IMR-90 (cell line): ENCODE data around the gene RAB39A. TPM values are rescaled to one million over a fixed set of nuclear protein-coding genes. Genes with fewer than 3 reads are reported as not detected.
A peak's percentile ranks its signal among the peaks of the same experiment; 100 is the strongest.

Experiments used
- ATAC-seq: fragments of 200-7000 bp; cut with Tn5 transposase; 2 replicates; pipeline ENCODE4 v1.9.1; 2020; ENCODE audit warnings: low read depth, mild to moderate bottlenecking, moderate library complexity
- BruUV-seq: library from RNA; stranded (reverse); fragments of 400-500 nt; replicated peaks from 2 replicates; lab custom pipeline; 2021; lab: Mats Ljungman, UMichigan
- CTCF ChIA-PET: fragments of 300-600 bp; formaldehyde crosslinking; extraction: SDS; loops from one replicate; lab custom pipeline; 2021; ENCODE audit warnings: antibody characterized with exemption; lab: Yijun Ruan, JAX
- POLR2A ChIA-PET: fragments of 300-600 bp; sonication (Branson Sonifier 250); formaldehyde crosslinking; loops from one replicate; lab custom pipeline; 2022; ENCODE audit warnings: antibody characterized with exemption; ENCODE audit not compliant: unreplicated experiment; lab: Charles Lee
- DNase-seq: peaks from one replicate; pipeline ENCODE4 v3.0.0; 2013
- H2AFZ ChIP-seq: replicated peaks from 2 replicates; pipeline ENCODE3; 2013; ENCODE audit warnings: low read length, mild to moderate bottlenecking; ENCODE audit not compliant: poor library complexity
- H2AK5ac ChIP-seq: 2 replicates; pipeline ENCODE4 v1.6.1; 2013; ENCODE audit warnings: low read depth, low read length, inconsistent platforms
- H2AK9ac ChIP-seq: replicated peaks from 2 replicates; pipeline ENCODE3; 2013; ENCODE audit warnings: mild to moderate bottlenecking, low read depth, low read length, moderate library complexity; ENCODE audit not compliant: poor library complexity
- H2BK120ac ChIP-seq: 2 replicates; pipeline ENCODE4 v1.6.1; 2013; ENCODE audit warnings: low read depth, low read length, inconsistent platforms
- H2BK15ac ChIP-seq: 3 replicates; pipeline ENCODE4 v1.6.1; 2013; ENCODE audit warnings: low read depth, low read length, inconsistent platforms
- H2BK20ac ChIP-seq: 2 replicates; pipeline ENCODE4 v1.6.1; 2013; ENCODE audit warnings: low read depth, mild to moderate bottlenecking, inconsistent platforms, low read length, moderate library complexity
- H2BK5ac ChIP-seq: 2 replicates; pipeline ENCODE4 v1.6.1; 2013; ENCODE audit warnings: mild to moderate bottlenecking, low read depth, low read length, inconsistent platforms; ENCODE audit not compliant: poor library complexity, severe bottlenecking
- H3K14ac ChIP-seq: replicated peaks from 2 replicates; pipeline ENCODE4 v1.6.1; 2013; ENCODE audit warnings: low read depth, low read length, inconsistent platforms
- H3K18ac ChIP-seq: 2 replicates; pipeline ENCODE4 v1.6.1; 2013; ENCODE audit warnings: low read depth, low read length, control low read depth
- H3K23ac ChIP-seq: 2 replicates; pipeline ENCODE4 v1.6.1; 2013; ENCODE audit warnings: low read depth, low read length, inconsistent platforms
- H3K27ac ChIP-seq: 2 replicates; pipeline ENCODE4 v1.5.1; 2013; ENCODE audit warnings: mild to moderate bottlenecking, control low read depth, low read length; ENCODE audit not compliant: insufficient read depth
- H3K27me3 ChIP-seq: 2 replicates; pipeline ENCODE4 v1.6.1; 2013; ENCODE audit warnings: low read length; ENCODE audit not compliant: control insufficient read depth, insufficient read depth
- H3K36me3 ChIP-seq: 2 replicates; pipeline ENCODE4 v1.6.1; 2013; ENCODE audit warnings: low read length, mixed read lengths; ENCODE audit not compliant: control insufficient read depth, insufficient read depth
- H3K4ac ChIP-seq: 2 replicates; pipeline ENCODE4 v1.6.1; 2013; ENCODE audit warnings: low read depth, low read length, inconsistent platforms
- H3K4me1 ChIP-seq: 2 replicates; pipeline ENCODE4 v1.6.1; 2013; ENCODE audit warnings: low read length, mixed read lengths; ENCODE audit not compliant: control insufficient read depth, insufficient read depth
- H3K4me2 ChIP-seq: 2 replicates; pipeline ENCODE4 v1.6.1; 2013; ENCODE audit warnings: low read depth, mild to moderate bottlenecking, control low read depth, low read length, moderate library complexity
- H3K4me3 ChIP-seq: 2 replicates; pipeline ENCODE4 v1.5.1; 2013; ENCODE audit warnings: low read depth, mild to moderate bottlenecking, control low read depth, low read length, moderate library complexity; ENCODE audit not compliant: insufficient read depth
- H3K56ac ChIP-seq: 2 replicates; pipeline ENCODE4 v1.6.1; 2013; ENCODE audit warnings: low read length, inconsistent platforms; ENCODE audit not compliant: insufficient read depth; ENCODE audit errors: extremely low read depth
- H3K79me1 ChIP-seq, 2 experiments: 2 replicates each; pipeline ENCODE4 v1.6.1; 2013; ENCODE audit warnings: low read length in 2 of 2, inconsistent platforms in 1 of 2, low read depth in 1 of 2
- H3K9ac ChIP-seq: 2 replicates; pipeline ENCODE4 v1.6.1; 2013; ENCODE audit warnings: low read depth, low read length, control low read depth
- H3K9me1 ChIP-seq: 2 replicates; pipeline ENCODE4 v1.6.1; 2013; ENCODE audit warnings: low read length, inconsistent platforms; ENCODE audit not compliant: insufficient read depth
- H3K9me3 ChIP-seq: 2 replicates; pipeline ENCODE4 v1.6.1; 2013; ENCODE audit warnings: low read length; ENCODE audit not compliant: control insufficient read depth, insufficient read depth
- H4K20me1 ChIP-seq: 2 replicates; pipeline ENCODE4 v1.6.1; 2013; ENCODE audit warnings: low read length, inconsistent platforms; ENCODE audit not compliant: insufficient read depth
- H4K5ac ChIP-seq: 2 replicates; pipeline ENCODE4 v1.6.1; 2013; ENCODE audit warnings: mild to moderate bottlenecking, low read depth, low read length, control low read depth
- H4K8ac ChIP-seq, 2 experiments: 2 replicates each; pipeline ENCODE4 v1.6.1; 2013; ENCODE audit warnings: low read depth in 2 of 2, low read length in 2 of 2, control low read depth in 1 of 2, inconsistent platforms in 1 of 2
- H4K91ac ChIP-seq: 2 replicates; pipeline ENCODE4 v1.6.1; 2013; ENCODE audit warnings: low read depth, low read length, inconsistent platforms; ENCODE audit not compliant: insufficient read depth
- BHLHE40 ChIP-seq: fragments of 150-350 bp; IDR thresholded peaks from 2 replicates; pipeline ENCODE4 v1.6.1; 2016; ENCODE audit warnings: mild to moderate bottlenecking, low read depth, low read length
- CEBPB ChIP-seq: IDR thresholded peaks from 2 replicates; pipeline ENCODE4 v1.6.1; 2012; ENCODE audit warnings: low read depth, low read length, improper control_type of control experiment
- CTCF ChIP-seq: conservative IDR thresholded peaks from 2 replicates; pipeline ENCODE4 v1.5.1; 2012; ENCODE audit warnings: mild to moderate bottlenecking, low read depth, low read length, improper control_type of control experiment
- FOS ChIP-seq: fragments of 150-350 bp; IDR thresholded peaks from 2 replicates; pipeline ENCODE4 v1.6.1; 2016; ENCODE audit warnings: low read depth, low read length
- MAFK ChIP-seq: IDR thresholded peaks from 2 replicates; pipeline ENCODE4 v1.6.1; 2012; ENCODE audit warnings: low read depth, low read length, improper control_type of control experiment
- MAZ ChIP-seq: IDR thresholded peaks from 2 replicates; pipeline ENCODE4 v1.6.1; 2012; ENCODE audit warnings: low read depth, mild to moderate bottlenecking, low read length, improper control_type of control experiment, moderate library complexity, borderline replicate concordance
- NFE2L2 ChIP-seq: fragments of 150-350 bp; IDR thresholded peaks from 2 replicates; pipeline ENCODE4 v1.6.1; 2016; ENCODE audit warnings: low read depth, mild to moderate bottlenecking, low read length
- POLR2A ChIP-seq: IDR thresholded peaks from 2 replicates; pipeline ENCODE4 v1.6.1; 2012; ENCODE audit warnings: mild to moderate bottlenecking, low read depth, low read length
- RAD21 ChIP-seq: IDR thresholded peaks from 2 replicates; pipeline ENCODE4 v1.6.1; 2012; ENCODE audit warnings: low read length, improper control_type of control experiment
- RCOR1 ChIP-seq: IDR thresholded peaks from 2 replicates; pipeline ENCODE4 v1.6.1; 2012; ENCODE audit warnings: mild to moderate bottlenecking, low read length, improper control_type of control experiment; ENCODE audit not compliant: insufficient replicate concordance
- RFX5 ChIP-seq: IDR thresholded peaks from 2 replicates; pipeline ENCODE4 v1.8.0; 2012; ENCODE audit warnings: low read depth, mild to moderate bottlenecking, low read length, moderate library complexity
- SMC3 ChIP-seq: fragments of 150-350 bp; IDR thresholded peaks from 2 replicates; pipeline ENCODE4 v1.6.1; 2016; ENCODE audit warnings: low read depth, mild to moderate bottlenecking, antibody characterized with exemption, low read length, moderate library complexity
- USF2 ChIP-seq: fragments of 150-350 bp; IDR thresholded peaks from 2 replicates; pipeline ENCODE4 v1.6.1; 2017; ENCODE audit warnings: mild to moderate bottlenecking, antibody characterized with exemption, low read length, low read depth
- WGBS, 2 experiments: methylation state at CpG; one replicate each; pipeline versions ENCODE4 v1.1.5 to v1.1.7; 2013; ENCODE audit warnings: missing lambda C conversion rate in 2 of 2; ENCODE audit not compliant: insufficient read length in 1 of 2; ENCODE audit errors: extremely low coverage in 2 of 2; 5-methylcytosine and 5-hydroxymethylcytosine counted together
- dilution Hi-C: fragments of 300-500 bp; cut with HindIII; formaldehyde crosslinking; loops from one replicate; pipeline ENCODE4 v1.14.3; 2018; ENCODE audit warnings: low sequenced_read_pairs; ENCODE audit not compliant: unreplicated experiment
- in situ Hi-C: fragments of 300-500 bp; cut with MboI; formaldehyde crosslinking; loops from 3 replicates; pipeline ENCODE4 v1.14.3; 2019; ENCODE audit warnings: low sequenced_read_pairs, inconsistent platforms, mixed read lengths
- intact Hi-C: fragments of 100-400 bp; cut with micrococcal nuclease; formaldehyde crosslinking; loops from 2 replicates; pipeline ENCODE4 v1.10.0; 2022
- polyA plus RNA-seq, 3 experiments: library from polyadenylated mRNA; depleted of rRNA; stranded (reverse); fragments of >200 nt; gene quantifications; 2 replicates each; pipeline ENCODE4 v1.2.3, GENCODE V29; 2012; ENCODE audit warnings: low replicate concordance in 1 of 3
- total RNA-seq: library from RNA; depleted of rRNA; stranded (reverse); fragments of >200 nt; gene quantifications from 2 replicates; pipeline ENCODE4 v1.2.3, GENCODE V29; 2012
- TF ChIP-seq, protein P1 (sequence below): fragments of 150-350 bp; IDR thresholded peaks from 2 replicates; pipeline ENCODE4 v1.6.1; 2016; ENCODE audit warnings: low read depth, mild to moderate bottlenecking, low read length, moderate library complexity, borderline replicate concordance

RAB39A gene
- total and polyA plus RNA-seq, 2 of the 4 experiments (the other 2 are of a cell fraction) = not detected

- Histone ChIP-seq H2BK15ac (no peak overlapping the region), H2BK120ac (no peak overlapping the region), H3K27ac (no peak overlapping the region), H3K36me3 (no peaks in the 10 kb centered on the region), H3K79me1 (no peaks in the 10 kb centered on the region), H3K14ac (no peak overlapping the region), H3K18ac (no peak overlapping the region), H3K4me1 (no peaks in the 10 kb centered on the region), H3K9me3 (peaks cover 2% of the 10 kb centered on the region; the same call in 1 of the 2 replicates), H2BK20ac (no peak overlapping the region), H3K27me3 (peaks cover 6% of the 10 kb centered on the region), H4K20me1 (no peaks in the 10 kb centered on the region), H4K5ac (no peak overlapping the region), H2AFZ (peak overlapping the region; percentile 81), H3K4me3 (no peak overlapping the region; the same call in 1 of the 2 replicates), H3K9me1 (no peaks in the 10 kb centered on the region), H3K4ac (no peak overlapping the region), H4K91ac (no peak overlapping the region), H4K8ac (no peak overlapping the region), H2AK9ac (no peak overlapping the region), H3K4me2 (peak overlapping the region; percentile 67), H3K56ac (no peak overlapping the region), H3K23ac (no peak overlapping the region), H3K9ac (no peak overlapping the region), H2BK5ac (no peak overlapping the region), H2AK5ac (no peak overlapping the region)
- in situ Hi-C loops = no loop called here
- WGBS, 2 experiments = 0% methylated on average over 10 of the region's 41 CpGs; no CpG with 5 or more reads in 1 of the 2 experiments
- intact Hi-C loops = no loop called here
- dilution Hi-C loops = no loop called here
- TF ChIP-seq MAZ = no peak
- TF ChIP-seq FOS = no peak
- no peak for TF ChIP-seq RCOR1
- no peak for TF ChIP-seq CTCF
- TF ChIP-seq RAD21 = no peak
- TF ChIP-seq MAFK = no peak
- TF ChIP-seq BHLHE40 = no peak
- TF ChIP-seq, protein P1, sequence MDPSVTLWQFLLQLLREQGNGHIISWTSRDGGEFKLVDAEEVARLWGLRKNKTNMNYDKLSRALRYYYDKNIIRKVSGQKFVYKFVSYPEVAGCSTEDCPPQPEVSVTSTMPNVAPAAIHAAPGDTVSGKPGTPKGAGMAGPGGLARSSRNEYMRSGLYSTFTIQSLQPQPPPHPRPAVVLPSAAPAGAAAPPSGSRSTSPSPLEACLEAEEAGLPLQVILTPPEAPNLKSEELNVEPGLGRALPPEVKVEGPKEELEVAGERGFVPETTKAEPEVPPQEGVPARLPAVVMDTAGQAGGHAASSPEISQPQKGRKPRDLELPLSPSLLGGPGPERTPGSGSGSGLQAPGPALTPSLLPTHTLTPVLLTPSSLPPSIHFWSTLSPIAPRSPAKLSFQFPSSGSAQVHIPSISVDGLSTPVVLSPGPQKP = no peak
- TF ChIP-seq SMC3 = no peak
- no peak for TF ChIP-seq NFE2L2
- no peak for TF ChIP-seq RFX5
- no peak for TF ChIP-seq POLR2A
- no peak for TF ChIP-seq USF2
- no peak for TF ChIP-seq CEBPB
- POLR2A ChIA-PET = interaction anchor here (0.7 kb wide), 1 partner anchor 16 kb away, joined by 6 read pairs; no protein-coding TSS in a partner anchor
- DNase-seq (no peak), ATAC-seq (no peak)
- CTCF ChIA-PET = no interaction called here
- no TSS peak for BruUV-seq
These were observed 689 bp downstream of the RAB39A start for GRCh38 chr11:107928767-107929507.
